CD4-positive, alpha-beta T cell treated with Interleukin-6 at 100 ng/mL for 8 hours (primary cell): ENCODE results near the gene POU2F2.
A peak's percentile ranks its signal among the peaks of the same experiment; 100 is the strongest.

ENCODE experiments used
- DNase-seq: peaks from one replicate; pipeline ENCODE4 v3.0.0-alpha.2; 2020; ENCODE audit warnings: mixed read lengths, low spot score

Gene POU2F2

GRCh38 chr19:42154471-42155323 is 22.5 kb upstream of the POU2F2 start:
- DNase-seq: no peak

DNA sequence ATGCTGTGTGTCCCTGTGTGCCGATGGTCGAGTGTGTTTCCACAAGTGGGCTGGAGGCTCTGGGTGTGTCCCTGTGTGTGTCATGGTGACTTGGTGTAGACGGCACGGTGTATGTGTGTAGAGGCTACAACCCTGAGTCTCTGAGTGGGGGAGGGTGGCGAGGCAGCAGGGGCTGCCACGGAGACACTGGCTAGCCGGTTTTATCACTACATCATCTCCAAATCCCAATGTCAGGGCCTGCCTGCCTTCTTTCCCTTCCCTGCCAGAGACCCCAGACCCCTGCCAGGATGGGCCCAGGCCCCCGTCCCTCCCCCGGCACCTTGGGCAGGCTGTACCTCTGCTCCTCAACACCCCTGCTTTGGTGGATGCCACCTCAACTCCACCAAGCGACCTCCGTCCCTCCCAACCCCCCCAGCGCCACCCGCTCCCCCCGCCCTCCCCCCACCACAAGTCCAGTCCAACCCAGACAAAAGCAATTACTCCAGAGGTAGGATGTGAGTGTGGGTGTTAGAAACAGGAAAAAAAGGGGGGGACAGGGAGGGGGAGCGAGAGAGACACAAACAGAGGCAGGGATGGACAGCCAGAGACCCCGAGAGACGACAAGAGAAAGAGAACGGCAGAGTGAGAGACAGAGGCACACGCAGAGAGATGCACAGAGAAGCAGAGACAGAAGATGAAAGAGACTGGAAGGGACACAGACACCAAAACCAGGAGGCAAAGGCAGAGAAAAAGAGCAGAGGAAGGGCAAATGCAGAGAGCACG is 21.6 kb upstream of the POU2F2 start:
- DNase-seq: no peak

- no peak for DNase-seq
Measured at GRCh38 chr19:42152910-42153671, 20.8 kb upstream of the POU2F2 start.

DNA sequence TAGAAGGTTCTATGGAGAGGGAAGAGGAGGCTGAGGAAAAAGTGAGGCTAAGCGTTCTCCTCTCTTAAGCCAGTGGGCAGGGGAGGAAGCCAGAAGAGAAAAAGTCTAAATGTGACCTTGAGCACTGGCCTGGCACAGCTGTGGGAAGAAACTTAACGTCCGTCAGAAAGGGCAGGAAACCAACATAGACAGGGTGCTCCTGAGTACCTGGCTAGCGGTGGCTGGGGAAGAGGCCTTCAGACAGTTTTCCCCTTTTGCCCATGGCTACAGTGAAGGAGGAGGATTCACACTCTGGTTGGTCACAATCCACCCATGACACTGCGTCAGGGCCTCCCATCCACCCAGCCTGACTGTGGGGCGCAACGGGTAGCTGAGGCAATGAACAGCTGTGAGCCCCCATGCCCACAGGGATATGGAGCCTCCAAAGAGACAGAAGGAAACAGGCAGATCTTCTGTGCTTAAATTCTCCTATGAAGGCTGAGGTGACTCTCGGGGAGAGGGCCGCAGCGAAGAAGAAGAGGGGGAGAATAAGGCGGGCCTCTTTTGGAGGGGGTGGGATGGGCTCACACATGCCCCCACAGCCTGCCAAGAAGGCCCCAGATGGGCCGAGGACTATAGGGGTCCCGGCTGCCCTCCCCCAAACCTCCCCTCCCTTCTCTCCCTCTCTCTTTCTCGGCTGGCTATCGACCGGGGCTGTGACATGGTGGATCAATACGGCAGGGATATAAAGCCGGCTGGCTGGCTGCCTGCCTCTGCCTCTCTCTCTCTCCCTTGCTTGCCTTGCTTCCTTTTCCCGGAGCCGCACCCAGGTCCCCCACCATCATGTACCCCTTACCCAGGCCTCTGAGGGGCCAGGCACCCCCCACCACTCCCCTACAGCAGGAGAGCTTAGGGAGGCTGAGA is 19.8 kb upstream of the POU2F2 start:
- DNase-seq: no peak

DNA sequence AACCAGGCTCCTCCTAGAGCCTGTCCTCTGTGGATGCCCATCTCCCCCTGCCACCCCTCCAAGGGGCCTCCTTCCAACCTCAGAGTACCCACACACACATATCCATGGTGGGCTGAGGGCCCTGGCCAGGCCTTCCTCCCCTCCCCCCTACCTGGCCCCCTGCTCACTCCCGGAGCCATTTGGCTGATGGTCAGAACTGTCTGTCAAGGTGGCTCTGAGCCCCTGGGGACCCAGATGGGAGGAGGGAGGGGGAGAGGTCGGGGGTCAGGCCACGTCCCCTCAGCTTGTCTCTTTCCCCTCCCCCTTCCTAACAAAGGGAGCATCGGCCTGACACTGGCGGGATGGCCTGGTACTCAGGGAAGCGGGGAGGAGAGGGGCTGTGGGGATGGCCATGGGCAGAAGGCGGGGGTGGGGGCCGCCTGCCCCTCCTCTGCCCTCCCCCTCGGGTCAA is 18.7 kb upstream of the POU2F2 start:
- no peak for DNase-seq

DNA sequence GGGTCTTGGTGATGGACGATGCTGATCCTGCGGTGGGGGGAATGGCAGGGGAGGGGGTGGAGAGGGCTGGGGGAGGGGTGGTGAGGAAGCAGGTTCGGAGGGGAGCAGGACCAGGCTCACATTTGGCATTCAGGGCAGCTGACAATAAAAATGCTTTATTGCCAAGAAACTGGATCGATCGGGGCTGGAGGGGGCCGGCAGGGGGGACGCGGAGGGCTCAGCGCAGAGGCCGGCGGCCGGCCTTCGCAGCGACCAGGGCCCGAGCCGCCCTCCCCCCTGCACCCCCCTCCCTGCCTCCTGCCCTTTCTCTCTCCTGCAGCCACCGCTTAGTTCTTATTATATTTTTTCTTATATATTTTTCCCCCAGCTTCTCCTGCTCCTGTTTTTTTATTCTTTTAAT is 18.1 kb upstream of the POU2F2 start:
- DNase-seq: no peak

- no peak for DNase-seq
Measured at GRCh38 chr19:42149447-42150202, 17.4 kb upstream of the POU2F2 start.

- DNase-seq: no peak
Measured at GRCh38 chr19:42148266-42148665, 16.0 kb upstream of the POU2F2 start.

- no peak for DNase-seq
Measured at GRCh38 chr19:42143341-42144234, 11.3 kb upstream of the POU2F2 start.

DNA sequence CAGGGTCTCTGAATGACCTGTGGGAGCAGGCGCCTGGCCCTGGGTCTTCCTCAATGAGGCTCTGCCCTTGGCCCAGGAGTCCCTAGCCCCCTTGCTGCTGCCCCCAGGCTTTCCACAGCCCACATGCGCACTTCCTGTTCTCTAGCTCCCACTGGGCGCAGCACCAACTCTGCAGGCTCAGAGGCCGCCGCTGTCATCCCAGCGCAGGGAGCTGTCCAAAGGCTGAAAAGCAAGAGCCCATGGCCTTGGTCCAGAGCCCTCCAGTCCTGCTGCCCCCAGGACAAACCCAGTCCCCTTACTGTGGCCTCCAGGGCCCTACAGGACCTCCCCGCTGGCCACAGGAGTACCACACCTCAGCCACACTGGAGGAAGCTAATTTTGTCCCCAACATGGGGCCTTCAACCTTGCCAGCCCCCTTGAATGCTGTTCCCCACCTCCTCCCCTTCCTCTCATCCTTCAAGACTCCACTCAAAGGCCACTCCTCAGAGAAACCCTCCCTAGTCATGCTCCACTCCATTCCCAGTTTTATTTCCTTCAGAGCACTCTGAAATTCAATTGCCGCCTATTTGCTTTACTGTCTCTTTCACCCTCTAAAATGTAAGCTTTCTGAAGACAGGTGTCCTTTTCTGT is 8.0 kb upstream of the POU2F2 start:
- no peak for DNase-seq

DNA sequence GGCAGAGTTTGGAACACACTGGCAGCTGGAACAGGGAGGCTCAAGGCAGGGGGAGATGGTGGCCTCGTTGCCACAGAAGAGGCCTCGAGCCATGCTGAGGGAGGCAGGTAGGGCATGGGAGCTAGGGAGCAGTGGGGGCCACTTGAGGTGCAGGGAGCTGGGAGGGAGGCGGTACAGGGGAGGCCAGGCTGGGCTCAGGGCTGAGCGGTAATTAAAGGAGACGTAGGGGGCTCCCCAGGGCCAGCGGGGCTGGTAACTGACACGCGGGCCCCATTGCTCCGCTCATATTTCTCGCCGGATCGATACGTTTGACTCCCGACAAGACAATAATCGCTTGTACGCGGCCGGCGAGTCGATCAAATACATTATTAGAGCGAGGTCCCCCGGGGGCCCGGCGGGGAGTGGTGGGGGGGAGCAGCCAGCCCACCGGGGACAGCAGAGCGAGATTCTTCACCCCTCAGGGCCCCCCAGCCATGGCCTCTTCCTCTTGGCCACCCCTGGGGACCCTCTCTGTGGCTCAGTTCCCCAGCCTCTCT is 2.4 kb upstream of the POU2F2 start:
- no peak for DNase-seq

- peak; percentile 80 for DNase-seq
Measured at GRCh38 chr19:42132851-42133528, 744 bp upstream of the POU2F2 start.

GRCh38 chr19:42131149-42132029 is 857 bp downstream of the POU2F2 start:
- DNase-seq: no peak

DNA sequence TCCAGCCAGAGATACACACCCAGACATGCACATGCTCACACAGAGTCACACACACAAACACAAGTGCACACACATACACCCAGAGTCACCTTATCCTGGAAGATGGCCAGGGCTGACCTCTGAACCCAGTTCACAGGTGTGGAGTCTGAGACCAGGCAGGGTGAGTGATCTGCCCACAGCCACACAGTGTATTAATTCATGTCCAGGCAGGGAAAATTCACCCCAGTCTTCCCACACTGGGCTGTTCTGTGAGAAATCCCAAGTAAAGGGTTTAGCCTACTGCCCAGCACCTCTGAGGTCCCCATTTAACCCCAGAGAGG is 2.0 kb downstream of the POU2F2 start:
- DNase-seq: no peak

DNA sequence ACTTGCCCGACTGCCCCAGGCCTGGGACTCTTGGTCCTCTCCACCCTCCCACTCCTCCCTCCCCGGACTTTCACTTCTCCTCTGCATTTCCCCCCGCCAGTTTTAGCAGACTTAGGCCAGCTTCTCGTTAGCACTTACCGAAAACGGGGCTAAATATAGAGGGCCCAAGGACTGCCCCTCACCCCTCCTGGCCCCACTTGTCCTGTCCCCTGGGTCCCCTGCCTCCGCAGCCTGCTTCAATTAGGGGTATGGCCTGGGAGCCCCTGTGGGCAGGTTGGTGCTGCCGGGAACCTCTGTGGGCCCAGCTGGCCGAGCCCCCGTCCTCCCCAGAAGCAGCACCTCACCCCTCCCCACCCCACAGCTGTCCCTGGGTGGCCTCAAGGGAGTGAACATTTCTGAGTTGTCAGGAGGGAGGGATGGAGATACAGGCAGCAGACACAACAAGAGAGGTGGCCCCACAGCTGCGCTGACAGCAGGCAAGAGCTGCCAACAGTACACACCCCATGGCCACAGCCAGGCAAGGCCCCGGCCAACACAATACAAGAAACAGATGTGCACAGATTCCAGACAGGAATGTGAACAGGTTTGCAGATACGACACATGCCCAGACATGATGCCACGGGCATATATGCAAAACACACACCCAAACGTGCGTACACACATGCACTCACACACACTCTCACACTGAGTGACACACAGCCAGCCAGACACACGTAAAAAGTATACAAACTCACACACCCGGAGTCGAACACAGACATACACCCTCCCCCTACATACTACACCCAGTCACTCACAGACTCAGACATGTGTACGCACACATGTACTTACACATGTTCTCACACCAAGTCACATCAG is 2.6 kb downstream of the POU2F2 start:
- no peak for DNase-seq

GRCh38 chr19:42126574-42126973 is 5.7 kb downstream of the POU2F2 start:
- no peak for DNase-seq

- DNase-seq: no peak
Measured at GRCh38 chr19:42125536-42125935, 6.7 kb downstream of the POU2F2 start.
